CD14-positive monocyte (primary cell): ENCODE data around the gene XYLB. TPM values are rescaled to one million over a fixed set of nuclear protein-coding genes. Genes with fewer than 3 reads are reported as not detected.

Experiments used
- DNase-seq, 3 donors: peaks; one replicate each; pipeline ENCODE4 v3.0.0-alpha.2; 2011 to 2022
- H2AFZ ChIP-seq: 2 replicates; pipeline ENCODE4 v1.6.0; 2012; ENCODE audit warnings: mild to moderate bottlenecking, low read depth, low read length, inconsistent platforms; ENCODE audit not compliant: insufficient read depth, poor library complexity, severe bottlenecking
- H3K27ac ChIP-seq, 2 donors: 1 replicate in 1 of 2; 2 replicates in 1 of 2; pipeline ENCODE4 v1.5.1; 2012 to 2013; ENCODE audit warnings: low read length in 2 of 2, control low read depth in 1 of 2, inconsistent platforms in 1 of 2, low read depth in 1 of 2, mild to moderate bottlenecking in 1 of 2
- H3K27me3 ChIP-seq, 2 donors: one replicate each; pipeline versions ENCODE4 v1.6.0 to v1.6.1; 2011 to 2013; ENCODE audit warnings: low read length in 2 of 2; ENCODE audit not compliant: control insufficient read depth in 2 of 2, insufficient read depth in 2 of 2
- H3K36me3 ChIP-seq, 2 donors: replicated peaks in 1 of 2; 1 replicate in 1 of 2; 2 replicates in 1 of 2; pipeline versions ENCODE4 v1.5.1 to v1.6.1; 2012 to 2013; ENCODE audit warnings: low read length in 2 of 2, control low read depth in 1 of 2, inconsistent platforms in 1 of 2, mild to moderate bottlenecking in 1 of 2; ENCODE audit not compliant: insufficient read depth in 2 of 2, control insufficient read depth in 1 of 2
- H3K4me1 ChIP-seq, 2 donors: 1 replicate in 1 of 2; 2 replicates in 1 of 2; pipeline versions ENCODE4 v1.5.1 to v1.6.1; 2012 to 2013; ENCODE audit warnings: low read length in 2 of 2, control low read depth in 1 of 2, inconsistent platforms in 1 of 2, mild to moderate bottlenecking in 1 of 2, moderate library complexity in 1 of 2; ENCODE audit not compliant: insufficient read depth in 2 of 2, control insufficient read depth in 1 of 2
- H3K4me2 ChIP-seq: replicated peaks from 2 replicates; pipeline ENCODE3; 2012; ENCODE audit warnings: low read length, moderate library complexity, mild to moderate bottlenecking; ENCODE audit not compliant: poor library complexity, severe bottlenecking; ENCODE audit errors: extremely low read depth
- H3K4me3 ChIP-seq, 3 experiments: fragments of 200-600 bp in 1 of 3; sonication (generic) in 1 of 3; replicated peaks in 1 of 3; 1 replicate in 2 of 3; 2 replicates in 1 of 3; pipeline ENCODE4 v1.5.1; 2011 to 2013; ENCODE audit warnings: low read length in 3 of 3, mild to moderate bottlenecking in 3 of 3, control low read depth in 2 of 3, low read depth in 2 of 3, inconsistent platforms in 1 of 3, moderate library complexity in 1 of 3
- H3K79me2 ChIP-seq: 2 replicates; pipeline ENCODE4 v1.6.0; 2012; ENCODE audit warnings: mild to moderate bottlenecking, control low read depth, inconsistent platforms, low read length, moderate library complexity; ENCODE audit not compliant: insufficient read depth
- H3K9ac ChIP-seq: 2 replicates; pipeline ENCODE4 v1.6.0; 2017; ENCODE audit warnings: low read length, mild to moderate bottlenecking; ENCODE audit not compliant: insufficient read depth, poor library complexity, severe bottlenecking
- H3K9me3 ChIP-seq, 2 donors: replicated peaks in 1 of 2; 1 replicate in 1 of 2; 2 replicates in 1 of 2; pipeline versions ENCODE4 v1.5.1 to v1.6.1; 2012 to 2013; ENCODE audit warnings: low read length in 2 of 2, control low read depth in 1 of 2; ENCODE audit not compliant: control insufficient read depth in 1 of 2, insufficient read depth in 1 of 2
- H4K20me1 ChIP-seq: 2 replicates; pipeline ENCODE4 v1.6.0; 2012; ENCODE audit warnings: mild to moderate bottlenecking, low read length, control low read depth, moderate library complexity; ENCODE audit not compliant: insufficient read depth
- H3K27ac Mint-ChIP-seq, 7 donors: one replicate each; pipeline ENCODE4 v1.8.0; 2020; ENCODE audit warnings: mild to moderate bottlenecking in 7 of 7, mixed read lengths in 7 of 7, moderate library complexity in 6 of 7, inconsistent platforms in 2 of 7
- H3K27me3 Mint-ChIP-seq, 3 donors: one replicate each; pipeline ENCODE4 v1.8.0; 2021 to 2022; ENCODE audit warnings: low read depth in 3 of 3, mild to moderate bottlenecking in 3 of 3, mixed read lengths in 3 of 3, moderate library complexity in 3 of 3, inconsistent platforms in 1 of 3
- H3K36me3 Mint-ChIP-seq, 2 donors: one replicate each; pipeline ENCODE4 v1.8.0; 2020; ENCODE audit warnings: mixed read lengths in 2 of 2, inconsistent platforms in 1 of 2, mild to moderate bottlenecking in 1 of 2
- H3K4me1 Mint-ChIP-seq: one replicate; pipeline ENCODE4 v1.8.0; 2020; ENCODE audit warnings: mild to moderate bottlenecking, mixed read lengths
- H3K4me3 Mint-ChIP-seq, 2 donors: one replicate each; pipeline ENCODE4 v1.8.0; 2020; ENCODE audit warnings: mild to moderate bottlenecking in 2 of 2, mixed read lengths in 2 of 2, moderate library complexity in 1 of 2
- H3K9me3 Mint-ChIP-seq, 7 donors: one replicate each; pipeline ENCODE4 v1.8.0; 2020 to 2022; ENCODE audit warnings: mixed read lengths in 7 of 7, mild to moderate bottlenecking in 6 of 7, moderate library complexity in 6 of 7, inconsistent platforms in 2 of 7
- WGBS: methylation state at CpG from one replicate; pipeline ENCODE4 v1.1.5; 2013; ENCODE audit warnings: missing lambda C conversion rate; ENCODE audit not compliant: insufficient coverage; 5-methylcytosine and 5-hydroxymethylcytosine counted together
- intact Hi-C, 2 donors: fragments of 100-400 bp; cut with micrococcal nuclease; formaldehyde crosslinking; loops; one replicate each; pipeline versions ENCODE4 v1.15.0 to v1.15.1; 2023
- polyA plus RNA-seq, 3 donors: library from polyadenylated mRNA; depleted of rRNA in 1 of 3; unstranded in 2 of 3; stranded (reverse) in 1 of 3; fragments of 300-500 nt in 2 of 3; fragments of >200 nt in 1 of 3; fragmentation: Illumina TruSeq in 2 of 3; gene quantifications; 1 replicate in 2 of 3; 2 replicates in 1 of 3; pipeline ENCODE4 v1.2.3, GENCODE V29; 2012 to 2021
- TF ChIP-seq, protein P1 (sequence below): fragments of 200-600 bp; IDR thresholded peaks from one replicate; pipeline ENCODE4 v1.8.0; 2022; ENCODE audit warnings: antibody characterized with exemption, mild to moderate bottlenecking

Gene XYLB
- polyA plus RNA-seq, 3 donors: 0.60 to 1.00 (median 0.74) TPM

DNA sequence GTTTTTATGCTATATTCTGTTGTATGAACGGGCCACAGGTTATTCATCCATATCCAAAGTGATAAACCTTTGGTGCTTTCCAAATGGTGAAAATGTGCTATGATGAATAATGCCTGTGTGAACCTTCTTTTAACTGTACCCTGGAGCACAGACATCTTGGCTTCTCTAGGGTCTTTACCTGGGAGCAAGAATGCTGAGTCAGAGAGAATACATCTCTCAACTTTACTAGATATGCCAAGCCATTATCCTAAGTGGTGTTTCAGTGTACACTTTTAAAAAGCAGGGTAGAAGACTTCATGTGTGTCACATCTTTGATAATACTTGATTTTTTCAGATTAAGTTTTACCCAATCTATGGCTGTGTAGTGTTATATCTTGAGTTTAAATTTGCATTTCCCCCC lies 23.5 kb upstream of the XYLB start:
- Mint-ChIP-seq H3K4me1 (no peaks in the 10 kb centered on the region), H3K27me3 (peaks cover 4 to 9% (median 6%) of the 10 kb centered on the region in 3 donors), H3K9me3 (peaks cover 0 to 30% (median 6%) of the 10 kb centered on the region in 7 donors), H3K27ac (peak overlapping the region in 1 of 7 donors; percentile 51), H3K36me3 (no peaks in the 10 kb centered on the region), H3K4me3 (no peak overlapping the region)
- Histone ChIP-seq H3K9ac (no peak overlapping the region), H3K4me1 (no peaks in the 10 kb centered on the region), H4K20me1 (no peaks in the 10 kb centered on the region), H3K4me2 (no peak overlapping the region), H3K79me2 (no peaks in the 10 kb centered on the region), H3K4me3 (no peak overlapping the region), H3K36me3 (no peaks in the 10 kb centered on the region), H3K9me3 (no peaks in the 10 kb centered on the region), H3K27me3 (no peaks in the 10 kb centered on the region), H3K27ac (no peak overlapping the region), H2AFZ (no peak overlapping the region)
- DNase-seq: no peak
- intact Hi-C loops: no loop called here
- WGBS: no CpG with 5 or more reads among the region's 1 CpG
- TF ChIP-seq, protein P1, sequence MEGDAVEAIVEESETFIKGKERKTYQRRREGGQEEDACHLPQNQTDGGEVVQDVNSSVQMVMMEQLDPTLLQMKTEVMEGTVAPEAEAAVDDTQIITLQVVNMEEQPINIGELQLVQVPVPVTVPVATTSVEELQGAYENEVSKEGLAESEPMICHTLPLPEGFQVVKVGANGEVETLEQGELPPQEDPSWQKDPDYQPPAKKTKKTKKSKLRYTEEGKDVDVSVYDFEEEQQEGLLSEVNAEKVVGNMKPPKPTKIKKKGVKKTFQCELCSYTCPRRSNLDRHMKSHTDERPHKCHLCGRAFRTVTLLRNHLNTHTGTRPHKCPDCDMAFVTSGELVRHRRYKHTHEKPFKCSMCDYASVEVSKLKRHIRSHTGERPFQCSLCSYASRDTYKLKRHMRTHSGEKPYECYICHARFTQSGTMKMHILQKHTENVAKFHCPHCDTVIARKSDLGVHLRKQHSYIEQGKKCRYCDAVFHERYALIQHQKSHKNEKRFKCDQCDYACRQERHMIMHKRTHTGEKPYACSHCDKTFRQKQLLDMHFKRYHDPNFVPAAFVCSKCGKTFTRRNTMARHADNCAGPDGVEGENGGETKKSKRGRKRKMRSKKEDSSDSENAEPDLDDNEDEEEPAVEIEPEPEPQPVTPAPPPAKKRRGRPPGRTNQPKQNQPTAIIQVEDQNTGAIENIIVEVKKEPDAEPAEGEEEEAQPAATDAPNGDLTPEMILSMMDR: no peak

- no peaks in the 10 kb centered on the region for H3K27me3 ChIP-seq
- no peak overlapping the region for H2AFZ ChIP-seq
- no peaks in the 10 kb centered on the region for H3K79me2 ChIP-seq
- no peaks in the 10 kb centered on the region for H3K9me3 ChIP-seq
- 83% methylated on average over 1 of the region's 2 CpGs for WGBS
- Mint-ChIP-seq H3K4me3 (no peak overlapping the region), H3K36me3 (no peaks in the 10 kb centered on the region), H3K4me1 (no peaks in the 10 kb centered on the region), H3K27ac (no peak overlapping the region), H3K9me3 (peaks cover 0 to 30% (median 7%) of the 10 kb centered on the region in 7 donors), H3K27me3 (peaks cover 4 to 9% (median 6%) of the 10 kb centered on the region in 3 donors)
- H3K4me2 ChIP-seq: no peak overlapping the region
- no peak overlapping the region for H3K4me3 ChIP-seq
- no peak overlapping the region for H3K9ac ChIP-seq
- H3K36me3 ChIP-seq: no peaks in the 10 kb centered on the region
- H3K4me1 ChIP-seq: no peaks in the 10 kb centered on the region
- peak in 1 of 3 donors; percentile 2 for DNase-seq
- H4K20me1 ChIP-seq: no peaks in the 10 kb centered on the region
- no peak overlapping the region for H3K27ac ChIP-seq
- intact Hi-C loops: no loop called here
- TF ChIP-seq, protein P1: no peak
Measured at GRCh38 chr3:38325256-38325655, 21.3 kb upstream of the XYLB start.
